NT2/D1 (cell line): ENCODE data around the gene PDSS1.

Experiments used
- YY1 ChIP-seq: IDR thresholded peaks from 2 replicates; pipeline ENCODE4 v1.6.1; 2011; ENCODE audit not compliant: insufficient read length, insufficient read depth
- ZNF274 ChIP-seq: IDR thresholded peaks from 2 replicates; pipeline ENCODE4 v1.6.1; 2011; ENCODE audit warnings: mild to moderate bottlenecking, low read depth, low read length

- no peak for TF ChIP-seq YY1
- no peak for TF ChIP-seq ZNF274
Measured at GRCh38 chr10:26743841-26744240, 46.3 kb downstream of the PDSS1 start.
